Measurements from ENCODE around the gene APP.

Gene APP

DNA sequence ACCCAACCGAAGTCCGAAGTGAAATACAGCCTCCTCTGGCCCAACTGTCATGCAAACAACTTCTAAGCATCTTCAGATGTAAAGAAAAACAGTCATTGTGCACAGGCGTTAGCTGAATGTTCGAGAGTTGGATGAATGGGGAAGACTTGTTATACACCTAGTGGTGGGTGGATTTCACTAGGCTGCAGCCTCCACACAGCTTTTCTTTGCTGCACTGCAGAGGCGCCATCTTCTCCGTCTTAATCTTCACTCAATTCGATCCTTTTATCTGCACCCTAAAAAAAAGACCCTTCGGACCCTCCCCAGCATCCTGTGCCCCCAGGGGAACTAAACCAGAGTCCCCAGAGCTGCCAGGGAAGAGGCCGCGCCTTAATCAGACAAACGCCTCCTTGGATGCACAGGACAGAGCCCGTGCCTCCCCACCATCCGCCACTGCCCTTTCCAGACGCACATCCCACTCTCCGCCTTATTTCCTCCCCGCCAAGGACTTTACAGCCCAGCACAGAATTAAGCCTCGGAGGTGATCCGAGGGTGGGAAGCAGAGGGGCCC, 1.4 kb downstream of the APP start:
- Histone ChIP-seq H3F3A (ENCODE audit: control insufficient read depth, insufficient read depth) (no peaks in the 10 kb centered on the region), H3K27me3 (ENCODE audit: control insufficient read depth, low read length) (no peaks in the 10 kb centered on the region), H4K20me1 (ENCODE audit: control insufficient read depth, insufficient read depth, low read depth, low read length) (no peaks in the 10 kb centered on the region), H3K9me3 (ENCODE audit: control insufficient read depth, insufficient read depth, low read length) (peaks cover 4% of the 10 kb centered on the region; the same call in 1 of the 2 replicates), H3K9me2 (replicated peaks; ENCODE audit: control insufficient read depth, low read length) (no peaks in the 10 kb centered on the region), H3K27ac (ENCODE audit: low read depth, low read length) (no peak overlapping the region), H3K79me2 (ENCODE audit: control insufficient read depth, low read length) (no peaks in the 10 kb centered on the region), H3K4me2 (ENCODE audit: low read length) (no peak overlapping the region), H3K36me3 (ENCODE audit: control insufficient read depth, low read length) (no peaks in the 10 kb centered on the region), H3K4me3 (ENCODE audit: low read length) (no peak overlapping the region), H3K4me1 (ENCODE audit: control insufficient read depth, low read length) (no peaks in the 10 kb centered on the region)
- TF ChIP-seq, protein P1, sequence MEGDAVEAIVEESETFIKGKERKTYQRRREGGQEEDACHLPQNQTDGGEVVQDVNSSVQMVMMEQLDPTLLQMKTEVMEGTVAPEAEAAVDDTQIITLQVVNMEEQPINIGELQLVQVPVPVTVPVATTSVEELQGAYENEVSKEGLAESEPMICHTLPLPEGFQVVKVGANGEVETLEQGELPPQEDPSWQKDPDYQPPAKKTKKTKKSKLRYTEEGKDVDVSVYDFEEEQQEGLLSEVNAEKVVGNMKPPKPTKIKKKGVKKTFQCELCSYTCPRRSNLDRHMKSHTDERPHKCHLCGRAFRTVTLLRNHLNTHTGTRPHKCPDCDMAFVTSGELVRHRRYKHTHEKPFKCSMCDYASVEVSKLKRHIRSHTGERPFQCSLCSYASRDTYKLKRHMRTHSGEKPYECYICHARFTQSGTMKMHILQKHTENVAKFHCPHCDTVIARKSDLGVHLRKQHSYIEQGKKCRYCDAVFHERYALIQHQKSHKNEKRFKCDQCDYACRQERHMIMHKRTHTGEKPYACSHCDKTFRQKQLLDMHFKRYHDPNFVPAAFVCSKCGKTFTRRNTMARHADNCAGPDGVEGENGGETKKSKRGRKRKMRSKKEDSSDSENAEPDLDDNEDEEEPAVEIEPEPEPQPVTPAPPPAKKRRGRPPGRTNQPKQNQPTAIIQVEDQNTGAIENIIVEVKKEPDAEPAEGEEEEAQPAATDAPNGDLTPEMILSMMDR (IDR thresholded peaks at IDR 0.05; ENCODE audit: low read depth, low read length, poor library complexity, severe bottlenecking): no peak
- no peak for TF ChIP-seq EZH2phosphoT487 (IDR thresholded peaks at IDR 0.05; ENCODE audit: borderline replicate concordance, low read length)

GRCh38 chr21:26168371-26168770, 2.2 kb downstream of the APP start:
- Histone ChIP-seq H3K9me2 (replicated peaks; ENCODE audit: control insufficient read depth, low read length) (no peaks in the 10 kb centered on the region), H3K4me1 (ENCODE audit: control insufficient read depth, low read length) (no peaks in the 10 kb centered on the region), H3K79me2 (ENCODE audit: control insufficient read depth, low read length) (no peaks in the 10 kb centered on the region), H3K4me2 (ENCODE audit: low read length) (no peak overlapping the region), H3K4me3 (ENCODE audit: low read length) (no peak overlapping the region), H3K9me3 (ENCODE audit: control insufficient read depth, insufficient read depth, low read length) (peaks cover 4% of the 10 kb centered on the region; the same call in 1 of the 2 replicates), H3K27ac (ENCODE audit: low read depth, low read length) (no peak overlapping the region), H4K20me1 (ENCODE audit: control insufficient read depth, insufficient read depth, low read depth, low read length) (no peaks in the 10 kb centered on the region), H3K27me3 (ENCODE audit: control insufficient read depth, low read length) (no peaks in the 10 kb centered on the region), H3K36me3 (ENCODE audit: control insufficient read depth, low read length) (no peaks in the 10 kb centered on the region), H3F3A (ENCODE audit: control insufficient read depth, insufficient read depth) (no peaks in the 10 kb centered on the region)
- TF ChIP-seq, protein P1 (IDR thresholded peaks at IDR 0.05; ENCODE audit: low read depth, low read length, poor library complexity, severe bottlenecking): no peak
- no peak for TF ChIP-seq EZH2phosphoT487 (IDR thresholded peaks at IDR 0.05; ENCODE audit: borderline replicate concordance, low read length)

- no peaks in the 10 kb centered on the region for H3K9me2 ChIP-seq (replicated peaks; ENCODE audit: control insufficient read depth, low read length)
- H4K20me1 ChIP-seq (ENCODE audit: control insufficient read depth, insufficient read depth, low read depth, low read length): no peaks in the 10 kb centered on the region
- H3K27me3 ChIP-seq (ENCODE audit: control insufficient read depth, low read length): no peaks in the 10 kb centered on the region
- no peak for TF ChIP-seq EZH2phosphoT487 (IDR thresholded peaks at IDR 0.05; ENCODE audit: borderline replicate concordance, low read length)
- TF ChIP-seq, protein P1 (IDR thresholded peaks at IDR 0.05; ENCODE audit: low read depth, low read length, poor library complexity, severe bottlenecking): no peak
- no peak overlapping the region for H3K27ac ChIP-seq (ENCODE audit: low read depth, low read length)
- no peaks in the 10 kb centered on the region for H3K79me2 ChIP-seq (ENCODE audit: control insufficient read depth, low read length)
- no peaks in the 10 kb centered on the region for H3F3A ChIP-seq (ENCODE audit: control insufficient read depth, insufficient read depth)
- no peak overlapping the region for H3K4me2 ChIP-seq (ENCODE audit: low read length)
- H3K4me1 ChIP-seq (ENCODE audit: control insufficient read depth, low read length): no peaks in the 10 kb centered on the region
- H3K4me3 ChIP-seq (ENCODE audit: low read length): no peak overlapping the region
- no peaks in the 10 kb centered on the region for H3K36me3 ChIP-seq (ENCODE audit: control insufficient read depth, low read length)
- H3K9me3 ChIP-seq (ENCODE audit: control insufficient read depth, insufficient read depth, low read length): peaks cover 4% of the 10 kb centered on the region; the same call in 1 of the 2 replicates
These were observed 3.0 kb downstream of the APP start for GRCh38 chr21:26167593-26167992.

Data from DOHH2 (cell line).